Muscle layer of duodenum (tissue), 2 donors: ENCODE results near the gene LIMCH1.

ENCODE experiments used
- H3K27ac ChIP-seq: one replicate; pipeline ENCODE4 v1.7.0; 2013; ENCODE audit warnings: mild to moderate bottlenecking, low read length
- H3K27me3 ChIP-seq: one replicate; pipeline ENCODE4 v1.7.0; 2013; ENCODE audit warnings: low read depth, mild to moderate bottlenecking, control low read depth, low read length
- H3K36me3 ChIP-seq, 2 donors: one replicate each; pipeline ENCODE4 v1.7.0; 2013; ENCODE audit warnings: low read length in 2 of 2, control low read depth in 1 of 2, mild to moderate bottlenecking in 1 of 2; ENCODE audit not compliant: insufficient read depth in 2 of 2, control insufficient read depth in 1 of 2
- H3K4me1 ChIP-seq, 2 donors: one replicate each; pipeline ENCODE4 v1.7.0; 2013; ENCODE audit warnings: low read length in 2 of 2, mild to moderate bottlenecking in 2 of 2, control low read depth in 1 of 2, moderate library complexity in 1 of 2; ENCODE audit not compliant: insufficient read depth in 2 of 2, control insufficient read depth in 1 of 2
- H3K4me3 ChIP-seq, 2 donors: one replicate each; pipeline ENCODE4 v1.7.0; 2013; ENCODE audit warnings: low read length in 2 of 2, low read depth in 1 of 2, mild to moderate bottlenecking in 1 of 2
- H3K9me3 ChIP-seq, 2 donors: one replicate each; pipeline ENCODE4 v1.7.0; 2013; ENCODE audit warnings: low read length in 2 of 2, control low read depth in 1 of 2, mild to moderate bottlenecking in 1 of 2; ENCODE audit not compliant: control insufficient read depth in 1 of 2
- donor health status: healthy.

LIMCH1 gene

DNA sequence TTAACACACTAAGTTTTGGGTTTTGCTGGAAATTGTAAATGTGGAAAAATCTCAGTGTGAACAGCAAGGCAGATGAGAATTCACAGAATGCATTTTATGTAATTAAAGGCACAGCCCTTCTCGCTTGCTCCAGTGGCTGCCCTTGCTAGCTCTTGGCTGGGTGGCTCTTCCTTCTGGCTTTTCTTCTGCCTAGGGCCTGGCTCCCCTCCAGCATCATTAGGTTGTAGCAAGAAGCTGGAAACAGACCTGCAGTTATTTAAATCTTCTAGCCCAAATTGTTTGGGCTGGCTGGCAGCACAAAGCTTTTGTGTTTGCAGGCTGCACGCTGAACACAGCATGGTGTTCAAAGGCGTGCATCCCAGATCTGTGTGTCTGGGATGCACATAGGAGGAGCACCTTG is 56.5 kb downstream of the LIMCH1 start:
- H3K27ac ChIP-seq = no peak overlapping the region
- no peaks in the 10 kb centered on the region for H3K36me3 ChIP-seq
- H3K9me3 ChIP-seq = no peaks in the 10 kb centered on the region
- H3K4me1 ChIP-seq = no peaks in the 10 kb centered on the region
- no peaks in the 10 kb centered on the region for H3K27me3 ChIP-seq
- H3K4me3 ChIP-seq = no peak overlapping the region

DNA sequence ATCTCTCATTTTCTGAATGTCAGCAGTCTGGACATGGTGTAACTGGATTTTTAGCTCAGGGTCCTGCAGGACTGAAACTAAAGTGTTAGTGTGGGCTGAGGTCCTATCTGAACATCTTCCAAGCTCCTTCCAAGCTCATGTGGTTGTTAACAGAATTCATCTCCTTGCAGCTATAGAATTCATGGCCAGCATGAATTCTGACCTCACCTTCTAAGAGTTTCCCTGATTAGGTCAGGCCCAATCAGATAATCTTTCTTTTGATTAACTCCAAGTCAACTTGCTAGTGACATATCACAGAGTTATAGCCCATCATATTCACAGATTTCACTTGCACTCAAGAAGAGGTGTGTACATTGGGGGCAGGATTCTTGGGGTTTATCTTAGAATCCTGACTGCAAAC is 59.5 kb downstream of the LIMCH1 start:
- no peaks in the 10 kb centered on the region for H3K4me1 ChIP-seq
- H3K27me3 ChIP-seq = no peaks in the 10 kb centered on the region
- no peak overlapping the region for H3K4me3 ChIP-seq
- no peaks in the 10 kb centered on the region for H3K36me3 ChIP-seq
- no peak overlapping the region for H3K27ac ChIP-seq
- H3K9me3 ChIP-seq = no peaks in the 10 kb centered on the region

DNA sequence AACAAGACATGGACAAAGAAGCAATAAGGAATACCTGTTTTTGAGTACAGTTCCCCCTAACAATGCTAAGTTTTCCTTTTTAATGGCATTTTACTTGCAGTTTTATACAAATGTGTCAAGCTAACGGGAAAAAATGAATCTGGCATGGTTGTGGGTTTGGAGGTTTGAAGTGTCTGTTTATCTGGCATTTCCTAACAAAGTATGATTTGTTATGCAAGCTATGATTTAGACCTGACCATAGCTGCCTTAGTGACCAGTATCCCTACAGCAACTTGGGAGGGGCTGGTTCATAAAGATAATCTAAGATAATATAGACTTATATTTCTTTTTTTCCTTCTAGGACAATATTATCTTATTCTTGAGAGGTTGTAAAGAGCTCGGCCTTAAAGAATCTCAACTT is 60.6 kb downstream of the LIMCH1 start:
- Histone ChIP-seq H3K4me3 (no peak overlapping the region), H3K9me3 (no peaks in the 10 kb centered on the region), H3K27ac (no peak overlapping the region), H3K36me3 (no peaks in the 10 kb centered on the region), H3K4me1 (no peaks in the 10 kb centered on the region), H3K27me3 (no peaks in the 10 kb centered on the region)

DNA sequence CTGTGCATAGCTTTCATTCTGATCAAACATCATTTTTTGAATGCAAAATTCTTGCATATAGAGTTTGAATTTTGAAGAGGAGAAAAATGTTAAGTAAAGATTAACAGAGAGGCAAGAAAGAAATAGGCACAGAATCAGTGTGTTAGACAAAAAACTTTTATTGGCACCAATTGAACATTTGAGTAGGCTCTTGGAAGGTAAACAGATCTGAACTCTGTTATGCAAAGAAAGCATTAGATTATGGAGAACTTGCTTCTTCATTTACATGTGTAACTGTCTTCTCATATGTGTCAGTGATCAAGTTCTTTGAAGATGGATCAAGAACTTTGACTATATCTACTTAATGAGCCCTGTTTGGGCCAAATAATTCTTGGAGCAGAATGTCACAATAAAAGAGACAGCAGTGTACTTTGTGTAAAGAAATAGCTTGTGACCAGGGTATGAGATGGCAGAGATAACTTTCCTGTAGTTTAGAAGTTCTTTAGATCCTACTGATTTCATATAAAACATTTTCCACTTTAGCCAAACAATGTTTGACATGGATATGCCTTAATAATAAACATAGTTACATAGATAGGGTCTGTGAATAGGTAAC is 61.3 kb downstream of the LIMCH1 start:
- Histone ChIP-seq H3K4me3 (no peak overlapping the region), H3K27me3 (no peaks in the 10 kb centered on the region), H3K4me1 (no peaks in the 10 kb centered on the region), H3K9me3 (no peaks in the 10 kb centered on the region), H3K36me3 (no peaks in the 10 kb centered on the region), H3K27ac (no peak overlapping the region)

DNA sequence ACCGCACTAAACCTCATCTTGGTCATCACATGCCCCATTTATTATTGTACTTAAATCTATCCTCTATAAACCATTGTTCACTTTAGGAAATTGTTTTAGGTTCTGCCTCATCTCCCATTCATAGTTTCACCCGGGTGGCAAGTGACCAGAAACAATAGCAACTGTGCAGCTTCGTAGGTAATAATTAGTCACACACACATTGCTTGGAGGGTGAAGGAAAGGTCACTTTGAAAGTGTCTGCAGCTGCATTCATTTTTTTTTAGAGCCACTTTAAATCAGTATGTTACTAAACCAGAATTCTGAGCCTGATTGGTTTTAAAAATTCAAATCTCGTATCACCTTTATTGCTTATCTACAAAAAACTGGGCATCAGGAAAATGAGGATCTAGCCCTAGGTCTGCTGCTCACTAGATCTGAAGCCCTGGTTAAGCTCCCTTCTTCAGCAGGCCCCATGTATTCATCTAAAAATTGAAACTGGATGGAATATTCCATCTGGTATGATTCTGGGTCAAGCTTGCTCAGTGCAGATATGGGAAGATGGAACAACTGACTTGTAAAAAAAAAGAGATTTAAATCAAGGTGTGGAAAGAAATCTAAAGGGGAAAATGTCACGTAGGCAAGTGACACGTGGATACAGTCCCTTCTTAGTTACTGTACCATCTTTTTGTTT is 62.4 kb downstream of the LIMCH1 start:
- no peak overlapping the region for H3K27ac ChIP-seq
- H3K36me3 ChIP-seq = no peaks in the 10 kb centered on the region
- no peaks in the 10 kb centered on the region for H3K27me3 ChIP-seq
- no peaks in the 10 kb centered on the region for H3K9me3 ChIP-seq
- H3K4me1 ChIP-seq = no peaks in the 10 kb centered on the region
- H3K4me3 ChIP-seq = no peak overlapping the region

DNA sequence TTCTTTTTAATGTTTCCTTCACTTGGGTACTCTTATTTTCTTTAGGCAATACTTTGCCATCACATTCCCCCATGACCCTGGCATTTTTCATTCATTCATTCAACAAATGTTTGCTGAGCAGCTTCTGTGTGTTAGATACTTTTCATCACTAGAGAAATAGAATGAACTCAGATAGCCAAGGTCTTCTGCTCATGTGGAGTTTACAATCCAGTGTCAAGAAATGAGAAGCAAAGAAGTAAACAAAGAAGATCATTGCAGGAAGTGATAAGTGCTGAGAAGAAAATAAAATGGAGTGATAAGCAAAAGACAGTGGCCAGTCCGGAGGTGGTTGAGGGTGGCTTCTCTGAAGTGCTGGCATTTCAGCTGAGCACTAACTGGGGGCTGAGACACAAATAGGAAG is 63.1 kb downstream of the LIMCH1 start:
- Histone ChIP-seq H3K9me3 (no peaks in the 10 kb centered on the region), H3K36me3 (no peaks in the 10 kb centered on the region), H3K27ac (no peak overlapping the region), H3K4me3 (no peak overlapping the region), H3K27me3 (no peaks in the 10 kb centered on the region), H3K4me1 (no peaks in the 10 kb centered on the region)

DNA sequence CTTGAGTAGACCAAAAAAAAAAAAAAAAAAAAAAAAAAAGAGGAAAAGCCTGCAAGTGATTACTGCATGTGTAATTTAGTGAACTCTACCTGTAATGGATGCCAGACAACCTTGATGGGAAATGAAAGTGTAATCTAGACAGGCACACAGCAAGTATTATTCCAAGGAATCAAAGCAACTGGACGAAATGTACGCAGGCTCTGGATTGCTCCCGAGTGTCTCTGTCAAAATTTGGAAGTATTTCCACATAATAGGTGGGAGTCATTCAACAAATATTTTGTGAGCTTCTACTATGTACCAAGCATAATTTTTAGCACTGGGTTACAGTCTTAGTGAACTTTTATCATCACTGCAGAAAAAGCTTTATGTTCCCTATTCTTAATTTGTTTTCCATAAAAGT is 64.2 kb downstream of the LIMCH1 start:
- H3K27ac ChIP-seq = no peak overlapping the region
- H3K27me3 ChIP-seq = no peaks in the 10 kb centered on the region
- H3K36me3 ChIP-seq = no peaks in the 10 kb centered on the region
- H3K4me3 ChIP-seq = no peak overlapping the region
- no peaks in the 10 kb centered on the region for H3K9me3 ChIP-seq
- no peaks in the 10 kb centered on the region for H3K4me1 ChIP-seq

DNA sequence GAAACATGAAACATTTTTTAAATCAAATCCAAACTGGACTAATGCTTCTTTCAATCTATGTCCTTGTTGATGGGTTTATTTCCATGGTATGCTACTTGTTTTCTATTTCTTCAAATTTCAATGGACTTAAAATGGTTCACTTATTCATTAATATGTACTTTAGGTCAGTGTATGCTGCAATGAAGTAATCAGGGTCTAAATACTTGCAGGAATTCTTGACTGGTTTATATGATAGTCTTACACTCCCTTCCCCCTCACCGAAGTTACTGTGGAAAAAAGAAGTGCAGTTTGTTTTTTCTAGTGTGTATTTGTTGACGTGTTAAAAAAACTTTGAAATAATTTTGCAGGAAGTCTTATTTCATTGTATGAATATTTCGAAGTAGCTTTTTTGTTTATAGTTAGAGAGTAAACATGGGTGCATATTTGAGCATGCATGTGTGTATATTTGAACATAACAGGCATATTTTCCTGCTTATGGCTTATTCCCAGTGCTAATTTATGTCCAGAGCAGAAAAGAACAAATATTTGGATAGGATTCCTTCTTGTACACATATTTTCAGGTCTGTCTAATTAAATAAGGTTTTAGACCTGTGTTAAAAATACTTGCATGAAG is 65.0 kb downstream of the LIMCH1 start:
- Histone ChIP-seq H3K36me3 (no peaks in the 10 kb centered on the region), H3K4me3 (no peak overlapping the region), H3K27ac (no peak overlapping the region), H3K4me1 (no peaks in the 10 kb centered on the region), H3K9me3 (no peaks in the 10 kb centered on the region), H3K27me3 (no peaks in the 10 kb centered on the region)

DNA sequence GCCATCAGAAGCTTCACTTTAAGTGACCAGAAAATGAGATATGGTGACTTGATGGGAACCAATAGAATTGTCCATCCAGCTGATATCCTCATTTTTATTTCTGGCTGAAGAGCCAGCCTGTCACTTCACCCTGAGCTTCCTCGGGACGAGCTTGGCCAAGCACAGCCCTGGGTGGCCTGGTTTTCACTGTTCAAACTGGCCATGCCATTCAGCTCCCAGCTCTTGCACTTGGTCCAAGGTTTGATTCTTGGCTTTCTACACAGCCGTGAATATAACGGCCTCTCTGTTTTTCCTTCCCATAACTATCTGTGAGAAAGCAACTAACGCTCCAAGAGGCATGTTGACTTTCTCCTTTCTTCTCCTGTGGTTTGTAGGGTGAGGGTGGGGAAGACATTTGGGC is 71.9 kb downstream of the LIMCH1 start:
- Histone ChIP-seq H3K27ac (no peak overlapping the region), H3K4me1 (peaks cover 9 to 13% of the 10 kb centered on the region in 2 donors)

DNA sequence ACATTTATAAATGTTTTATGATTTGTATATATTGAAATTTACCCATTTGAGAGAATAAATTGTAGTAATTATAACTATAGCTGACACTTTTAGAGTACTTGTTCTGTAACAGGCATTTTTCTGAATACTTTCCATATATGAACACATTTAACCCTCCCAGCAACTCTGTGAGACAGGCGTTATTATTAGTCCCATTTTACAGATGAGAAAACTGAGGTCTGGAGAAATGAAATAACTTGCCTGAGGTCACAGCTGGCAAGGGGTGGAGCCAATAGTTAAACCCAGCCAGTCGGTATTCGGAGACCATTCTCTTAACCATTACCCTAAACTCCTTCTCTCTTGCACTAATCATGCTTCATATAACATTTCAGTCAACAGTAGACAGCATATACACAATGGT is 72.5 kb downstream of the LIMCH1 start:
- Histone ChIP-seq H3K27ac (no peak overlapping the region), H3K4me1 (peaks cover 9 to 13% of the 10 kb centered on the region in 2 donors), H3K36me3 (no peaks in the 10 kb centered on the region), H3K27me3 (no peaks in the 10 kb centered on the region), H3K9me3 (no peaks in the 10 kb centered on the region), H3K4me3 (no peak overlapping the region)

More for the DNA sequence above, 71.9 kb downstream of the LIMCH1 start:
- Histone ChIP-seq H3K36me3 (no peaks in the 10 kb centered on the region), H3K4me3 (no peak overlapping the region), H3K9me3 (no peaks in the 10 kb centered on the region), H3K27me3 (no peaks in the 10 kb centered on the region)

DNA sequence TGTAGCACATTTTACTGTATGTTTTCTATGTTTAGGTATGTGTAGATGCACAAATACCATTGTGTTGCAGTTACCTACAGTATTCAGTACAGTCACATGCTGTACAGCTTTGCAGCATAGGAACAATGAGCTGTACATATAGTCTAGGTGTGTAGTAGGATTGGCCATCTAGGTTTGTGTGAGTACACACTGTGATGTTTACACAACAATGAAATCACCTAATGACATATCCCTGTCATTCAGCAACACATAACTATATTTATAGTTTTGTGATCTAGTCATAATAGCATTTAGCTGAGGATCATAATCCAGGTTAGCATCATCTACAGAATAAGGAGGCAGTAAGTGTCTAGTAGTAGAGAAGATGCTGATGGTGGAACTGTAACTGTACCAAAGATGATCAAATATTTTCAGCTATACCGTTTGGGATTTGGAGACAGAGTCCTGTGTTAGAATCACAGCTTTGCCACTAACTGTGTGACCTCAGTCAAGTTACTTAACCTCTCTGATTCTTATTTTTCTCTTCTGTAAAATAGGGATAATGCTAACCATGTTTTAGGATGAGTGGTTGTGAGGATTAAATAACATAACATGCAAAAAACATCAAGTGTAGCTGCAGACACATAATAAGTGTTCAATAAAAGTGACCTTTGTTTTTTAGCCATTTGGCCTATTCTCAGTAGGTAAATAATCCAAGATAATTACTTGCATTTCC is 73.3 kb downstream of the LIMCH1 start:
- Histone ChIP-seq H3K27ac (no peak overlapping the region), H3K36me3 (no peaks in the 10 kb centered on the region), H3K9me3 (no peaks in the 10 kb centered on the region), H3K4me3 (no peak overlapping the region), H3K27me3 (no peaks in the 10 kb centered on the region), H3K4me1 (peaks cover 9 to 13% of the 10 kb centered on the region in 2 donors)
